CD1c-positive myeloid dendritic cell (primary cell): ENCODE data around the gene AARS2.

Experiments used
- DNase-seq: peaks from one replicate; pipeline ENCODE4 v3.0.0-alpha.2; 2016; ENCODE audit errors: extremely low spot score

The AARS2 gene

DNA sequence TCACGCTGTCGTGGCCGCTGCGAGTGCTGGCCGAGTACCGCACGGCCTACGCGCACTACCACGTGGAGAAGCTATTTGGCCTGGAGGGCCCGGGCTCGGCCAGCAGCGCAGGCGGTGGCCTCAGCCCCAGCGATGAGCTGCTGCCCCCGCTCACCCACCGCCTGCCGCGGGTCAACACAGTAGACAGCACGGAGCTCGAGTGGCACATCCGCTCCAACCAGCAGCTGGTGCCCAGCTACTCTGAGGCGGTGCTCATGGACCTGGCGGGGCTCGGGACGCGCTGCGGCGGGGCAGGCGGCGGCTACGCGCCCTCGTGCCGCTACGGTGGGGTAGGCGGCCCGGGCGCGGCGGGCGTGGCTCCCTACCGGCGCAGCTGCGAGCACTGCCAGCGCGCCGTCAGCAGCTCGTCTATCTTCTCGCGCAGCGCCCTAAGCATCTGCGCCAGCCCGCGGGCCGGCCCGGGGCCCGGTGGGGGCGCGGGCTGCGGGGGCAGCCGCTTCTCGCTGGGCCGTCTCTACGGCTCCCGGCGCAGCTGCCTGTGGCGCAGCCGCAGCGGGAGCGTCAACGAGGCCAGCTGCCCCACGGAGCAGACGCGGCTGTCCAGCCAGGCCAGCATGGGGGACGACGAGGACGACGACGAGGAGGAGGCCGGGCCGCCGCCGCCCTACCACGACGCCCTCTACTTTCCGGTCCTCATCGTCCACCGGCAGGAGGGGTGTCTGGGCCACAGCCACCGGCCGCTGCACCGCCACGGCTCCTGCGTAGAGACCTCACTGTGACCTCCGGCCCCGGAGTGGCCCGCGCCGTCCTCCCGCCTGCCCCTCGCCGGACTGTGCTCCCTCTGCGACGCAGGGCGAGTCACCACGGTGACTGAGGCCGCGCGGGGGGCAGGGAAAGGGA, 37.1 kb downstream of the AARS2 start:
- DNase-seq: peak; percentile 58

DNA sequence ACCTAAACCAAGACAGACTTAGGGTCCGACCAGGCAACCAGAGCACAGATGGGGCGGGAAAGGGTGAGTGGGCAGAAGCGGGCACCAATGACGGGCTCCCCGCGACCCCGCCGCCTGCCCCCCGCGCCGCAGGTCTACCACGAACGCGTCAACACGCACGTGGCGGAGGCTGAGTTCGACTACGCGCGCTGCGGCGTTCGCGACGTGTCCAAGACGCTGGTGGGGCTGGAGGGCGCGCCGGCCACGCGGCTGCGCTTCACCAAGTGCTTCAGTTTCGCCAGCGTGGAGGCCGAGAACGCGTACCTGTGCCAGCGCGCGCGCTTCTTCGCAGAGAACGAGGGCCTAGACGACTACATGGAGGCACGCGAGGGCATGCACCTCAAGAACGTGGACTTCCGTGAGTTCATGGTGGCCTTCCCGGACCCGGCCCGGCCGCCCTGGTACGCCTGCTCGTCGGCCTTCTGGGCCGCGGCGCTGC, 37.8 kb downstream of the AARS2 start:
- no peak for DNase-seq

DNA sequence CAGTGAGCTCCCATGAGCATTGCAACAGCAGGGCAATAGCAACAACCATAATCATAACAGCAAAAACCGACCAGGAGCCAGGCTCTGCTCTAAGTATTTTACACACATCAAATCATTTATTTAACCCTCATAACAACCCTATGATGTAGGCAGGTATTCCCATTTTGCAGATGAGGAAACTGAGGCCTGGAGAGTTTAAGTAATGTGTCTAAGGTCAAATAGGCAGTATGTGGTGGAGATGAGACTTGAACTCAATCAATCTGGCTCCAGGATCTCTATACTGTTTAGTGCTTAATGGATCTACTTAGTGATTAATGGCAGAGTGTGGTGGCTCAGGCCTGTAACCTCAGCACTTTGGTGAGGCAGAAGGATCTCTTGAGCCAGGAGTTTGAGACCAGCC, 39.5 kb downstream of the AARS2 start:
- DNase-seq: no peak

DNA sequence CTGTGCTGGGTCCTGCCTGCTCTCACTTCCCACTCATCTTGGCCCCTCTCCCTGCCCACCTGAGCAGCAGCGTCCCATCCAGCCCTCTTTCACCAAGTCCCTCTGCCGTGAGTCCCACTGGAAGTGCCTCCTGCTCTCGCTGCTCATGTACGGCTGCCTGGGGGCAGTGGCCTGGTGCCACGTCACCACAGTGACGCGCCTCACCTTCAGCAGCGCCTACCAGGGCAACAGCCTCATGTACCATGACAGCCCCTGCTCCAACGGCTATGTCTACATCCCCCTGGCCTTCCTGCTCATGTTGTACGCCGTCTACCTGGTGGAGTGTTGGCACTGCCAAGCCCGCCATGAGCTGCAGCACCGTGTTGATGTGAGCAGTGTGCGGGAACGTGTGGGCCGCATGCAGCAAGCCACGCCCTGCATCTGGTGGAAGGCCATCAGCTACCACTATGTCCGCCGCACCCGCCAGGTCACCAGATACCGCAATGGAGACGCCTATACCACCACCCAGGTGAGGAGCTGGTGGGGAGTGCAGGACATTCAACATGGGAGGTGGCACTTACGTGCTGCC, 40.1 kb downstream of the AARS2 start:
- no peak for DNase-seq

DNA sequence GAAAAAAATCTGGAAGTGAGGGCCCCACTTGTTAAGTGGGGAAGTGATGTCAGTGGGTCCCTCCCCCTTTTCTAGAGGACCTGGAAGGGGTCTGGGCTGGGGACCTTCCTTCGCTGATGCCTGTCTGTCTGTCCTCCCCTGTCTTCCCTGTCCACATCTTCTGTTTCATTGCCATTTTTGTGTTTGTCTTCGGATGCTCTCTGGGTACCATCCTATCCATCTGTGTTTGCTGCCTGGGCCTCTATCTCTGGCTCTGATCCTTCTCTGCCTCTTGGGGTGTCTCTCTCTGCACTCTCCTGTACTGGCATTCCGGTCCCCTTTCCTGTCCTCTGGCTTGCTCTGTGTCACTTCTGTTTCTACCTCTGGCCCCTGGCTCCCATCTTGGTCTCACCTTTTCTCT, 40.6 kb downstream of the AARS2 start:
- no peak for DNase-seq

DNA sequence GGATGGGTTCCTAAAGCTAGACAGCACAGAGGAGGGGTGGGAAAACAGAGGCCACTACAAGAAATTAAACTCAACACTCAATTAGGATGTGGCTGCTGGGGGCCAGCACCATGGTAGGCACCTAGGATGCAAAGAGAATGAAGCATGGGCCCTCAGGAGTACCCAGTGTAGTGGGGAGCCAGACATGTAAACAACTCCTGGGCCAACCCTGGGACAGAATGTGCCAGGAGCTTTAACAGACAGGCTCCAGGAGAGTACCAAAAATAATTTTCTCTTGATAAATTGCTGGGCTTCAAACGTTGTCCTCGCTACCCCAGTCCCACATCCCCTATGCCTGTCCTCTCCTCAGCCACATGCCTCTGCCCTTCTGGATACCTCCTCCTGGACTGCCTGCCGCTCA, 41.2 kb downstream of the AARS2 start:
- no peak for DNase-seq

DNA sequence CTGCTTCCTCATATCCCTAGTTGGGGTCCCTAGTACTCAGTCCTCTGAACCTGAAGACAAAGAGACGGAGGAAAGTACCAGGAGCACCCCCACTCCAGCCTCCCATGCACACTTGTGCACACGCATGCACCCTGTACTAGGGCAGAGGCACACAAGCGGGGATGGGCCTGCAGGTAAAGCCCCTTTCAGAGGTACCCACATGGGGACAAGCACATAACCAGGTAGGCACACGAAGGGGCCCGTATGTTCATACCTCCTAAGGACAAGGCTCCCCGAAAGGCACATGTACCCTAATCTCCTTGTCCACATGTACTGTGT, 41.8 kb downstream of the AARS2 start:
- no peak for DNase-seq

DNA sequence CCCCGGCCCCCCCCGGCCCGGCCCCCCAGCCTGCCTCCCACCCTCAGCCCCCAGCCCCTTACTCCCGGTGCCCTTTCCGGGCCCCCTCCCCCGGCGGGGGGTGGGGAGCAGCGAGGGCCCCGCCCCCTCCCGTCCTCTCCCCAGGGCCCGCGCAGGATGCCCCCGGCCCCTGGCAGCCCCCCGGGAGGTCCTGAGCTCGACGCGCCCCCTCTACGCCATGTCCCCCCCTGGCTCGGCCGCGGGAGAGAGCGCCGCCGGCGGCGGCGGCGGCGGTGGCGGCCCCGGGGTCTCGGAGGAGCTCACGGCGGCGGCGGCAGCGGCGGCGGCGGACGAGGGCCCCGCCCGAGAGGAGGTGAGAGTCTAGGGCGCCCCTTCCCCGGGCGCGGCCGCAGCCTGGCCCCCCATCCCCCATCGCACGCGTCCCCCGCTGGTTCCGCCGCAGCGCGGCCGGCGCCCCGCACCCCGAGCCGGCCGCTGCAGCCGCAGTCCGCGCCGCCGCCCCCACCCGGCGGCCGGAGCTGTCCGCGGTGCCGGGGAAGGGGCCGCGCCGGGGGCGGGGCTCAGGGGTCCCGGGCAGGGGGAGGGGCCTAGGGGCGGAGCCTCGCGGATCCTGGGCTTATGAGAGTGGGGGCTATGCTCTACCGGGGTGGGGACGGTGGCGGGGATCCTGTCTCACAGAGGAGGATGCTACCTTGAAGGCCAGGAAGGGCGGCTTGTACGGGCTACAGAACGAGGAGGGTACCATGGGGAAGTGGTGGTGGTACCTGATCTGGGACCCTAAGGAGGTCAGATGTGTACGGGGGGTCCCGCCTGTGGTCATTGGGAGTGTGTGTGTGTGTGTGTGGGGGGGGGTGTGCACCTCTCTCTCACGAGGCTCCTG, 42.4 kb downstream of the AARS2 start:
- no peak for DNase-seq

DNA sequence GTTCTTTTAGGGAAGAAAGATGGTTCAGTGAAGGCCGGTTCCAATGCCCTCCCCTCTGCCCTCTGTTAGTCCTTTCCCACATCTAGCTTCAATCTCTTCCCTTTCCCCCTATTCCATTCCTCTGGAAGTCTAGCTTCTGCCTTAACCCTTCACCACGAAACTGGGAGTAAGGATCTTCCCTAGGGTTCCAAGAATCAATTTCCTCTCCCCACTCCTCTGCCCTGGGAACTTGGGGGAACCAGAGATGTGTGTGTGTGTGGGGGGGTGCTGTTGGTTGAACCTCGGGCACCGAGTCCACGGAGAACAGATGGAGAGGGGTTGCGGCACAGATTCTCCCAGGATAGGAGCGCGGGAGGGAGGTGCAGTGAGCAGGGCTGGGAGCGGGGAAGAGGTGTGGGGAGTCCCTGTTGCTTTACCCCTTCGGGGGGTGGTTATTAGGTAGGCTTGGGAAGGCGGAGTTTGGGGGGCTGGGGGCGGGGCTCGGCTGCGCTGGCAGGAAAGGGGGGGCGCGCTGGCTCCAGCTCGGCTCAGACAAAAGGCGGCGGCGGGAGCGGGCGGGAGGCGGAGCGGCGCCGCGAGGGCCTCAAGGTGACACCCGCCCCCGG, 43.1 kb downstream of the AARS2 start, which contains the start of gene TMEM151B:
TSS of gene TMEM151B (plus strand) at position 530 of the 605 bp plus-strand sequence. CDS start 293 bp downstream, outside the sequence.
- no peak for DNase-seq

DNA sequence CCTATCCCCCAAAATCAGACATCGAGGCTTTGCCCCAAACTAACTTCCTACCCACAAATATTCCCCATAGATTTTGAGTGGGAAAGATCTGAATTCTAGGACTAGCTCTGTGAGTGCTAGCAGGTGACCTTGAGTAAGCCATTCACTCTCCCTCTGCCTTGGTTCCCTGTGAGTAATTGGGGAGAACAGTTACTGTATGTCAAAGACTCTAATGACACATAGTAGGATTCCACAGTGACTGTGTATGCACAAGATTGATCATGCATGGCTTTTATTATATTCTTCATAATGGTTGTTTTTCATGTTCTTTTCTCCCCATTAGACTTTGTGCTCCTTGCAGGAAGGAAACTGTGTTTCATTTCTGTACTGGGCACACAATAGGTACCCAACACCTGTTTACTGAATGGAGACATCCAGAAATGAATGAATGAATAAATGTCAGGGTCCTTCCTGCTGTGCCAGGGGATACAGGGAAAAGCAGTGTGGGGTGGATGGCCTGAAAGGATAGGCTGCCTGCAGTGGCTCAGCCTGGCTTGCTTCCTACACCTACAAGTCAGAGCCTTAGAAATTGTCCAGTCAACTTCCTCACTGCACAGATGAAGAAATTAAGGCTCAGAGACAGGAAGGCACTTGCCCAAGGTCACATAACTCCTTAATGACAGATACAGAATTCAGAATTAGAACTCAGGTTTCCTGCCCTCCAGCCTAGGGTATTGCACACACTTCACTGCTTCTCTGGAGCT, 43.8 kb downstream of the AARS2 start:
- DNase-seq: peak; percentile 60

DNA sequence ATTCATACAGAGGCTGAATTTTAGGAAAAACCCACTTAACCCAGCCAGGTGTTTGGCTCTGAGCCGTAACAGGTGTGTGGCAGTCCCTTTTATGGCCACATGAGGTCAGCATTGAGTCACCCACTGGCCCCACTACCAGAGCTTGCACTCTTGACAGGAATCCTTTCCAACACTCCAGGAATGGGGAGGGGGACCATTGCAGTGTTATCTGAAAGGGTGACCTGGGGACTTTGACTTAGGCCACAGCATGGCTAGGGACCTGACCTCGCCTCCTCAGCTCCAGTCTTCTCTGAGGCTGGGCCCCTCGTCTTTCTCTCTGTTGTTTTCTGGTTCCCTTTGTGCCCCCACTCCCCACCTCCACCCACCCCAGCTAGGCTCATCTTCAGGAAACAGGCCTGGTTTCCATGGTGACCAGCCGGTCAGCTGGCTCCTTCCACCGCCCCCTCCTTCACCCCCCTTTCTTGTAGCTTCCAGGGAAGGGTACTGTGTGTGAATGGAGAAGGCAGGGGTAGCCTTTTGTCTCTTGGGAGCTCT, 45.0 kb downstream of the AARS2 start:
- peak; percentile 60 for DNase-seq

DNA sequence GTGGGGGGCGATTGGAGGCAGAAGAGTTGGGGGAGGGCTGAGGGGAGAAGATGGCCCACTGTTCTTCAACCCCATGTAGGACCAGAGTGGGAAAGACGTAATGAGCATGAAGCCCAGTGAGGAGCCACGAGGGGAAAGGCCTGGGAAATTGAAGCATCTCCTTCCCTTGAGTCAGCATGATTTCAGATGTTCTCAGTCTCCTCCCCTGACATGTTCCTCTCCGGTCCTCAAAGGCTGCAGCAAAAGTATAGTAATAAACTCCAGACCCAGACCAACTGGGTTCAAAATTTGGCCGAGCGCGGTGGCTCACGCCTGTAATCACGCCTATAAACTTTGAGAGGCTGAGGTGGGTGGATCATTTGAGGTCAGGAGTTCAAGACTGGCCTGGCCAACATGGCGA, 45.9 kb downstream of the AARS2 start:
- DNase-seq: no peak

DNA sequence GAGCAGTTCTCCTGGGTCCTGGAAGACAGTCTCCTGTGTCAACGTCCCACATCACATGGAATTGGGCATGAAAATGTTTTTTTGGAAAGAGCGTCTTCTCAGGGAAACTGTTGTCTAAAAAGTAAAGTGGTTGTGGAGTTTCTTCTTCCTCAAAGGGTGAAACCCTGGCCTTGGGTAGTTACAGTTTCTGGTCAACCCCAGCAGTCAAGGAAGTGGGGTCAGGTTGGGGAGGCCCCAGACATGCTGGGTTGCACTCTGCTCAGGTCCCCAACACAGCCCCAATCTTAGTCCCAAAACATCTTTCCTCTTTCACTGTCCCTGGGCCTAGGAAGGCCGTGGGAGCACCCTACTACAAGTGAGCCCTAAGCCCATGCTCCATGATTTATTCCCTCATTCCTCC, 46.8 kb downstream of the AARS2 start:
- DNase-seq: no peak

DNA sequence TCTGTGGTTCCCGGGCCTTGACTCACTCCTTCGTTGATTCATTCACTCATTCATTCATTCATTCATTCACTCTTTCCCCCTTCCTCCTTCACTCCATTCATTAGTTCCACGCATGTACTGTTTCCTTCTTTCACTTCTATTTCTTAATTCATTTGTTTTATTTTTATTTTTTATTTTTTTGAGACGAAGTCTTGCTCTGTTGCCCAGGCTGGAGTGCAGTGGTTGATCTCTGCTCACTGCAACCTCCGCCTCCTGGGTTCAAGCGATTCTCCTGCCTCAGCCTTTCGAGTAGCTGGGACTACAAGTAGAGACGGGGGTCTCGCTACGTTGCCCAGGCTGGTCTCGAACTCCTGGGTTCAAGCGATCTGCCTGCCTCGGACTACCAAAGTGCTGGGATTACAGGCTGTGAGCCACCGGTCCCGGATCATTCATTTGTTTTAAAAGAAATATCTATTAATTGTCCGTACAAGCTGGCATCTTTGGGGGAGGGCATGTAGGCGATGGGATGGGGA, 47.4 kb downstream of the AARS2 start:
- DNase-seq: no peak

DNA sequence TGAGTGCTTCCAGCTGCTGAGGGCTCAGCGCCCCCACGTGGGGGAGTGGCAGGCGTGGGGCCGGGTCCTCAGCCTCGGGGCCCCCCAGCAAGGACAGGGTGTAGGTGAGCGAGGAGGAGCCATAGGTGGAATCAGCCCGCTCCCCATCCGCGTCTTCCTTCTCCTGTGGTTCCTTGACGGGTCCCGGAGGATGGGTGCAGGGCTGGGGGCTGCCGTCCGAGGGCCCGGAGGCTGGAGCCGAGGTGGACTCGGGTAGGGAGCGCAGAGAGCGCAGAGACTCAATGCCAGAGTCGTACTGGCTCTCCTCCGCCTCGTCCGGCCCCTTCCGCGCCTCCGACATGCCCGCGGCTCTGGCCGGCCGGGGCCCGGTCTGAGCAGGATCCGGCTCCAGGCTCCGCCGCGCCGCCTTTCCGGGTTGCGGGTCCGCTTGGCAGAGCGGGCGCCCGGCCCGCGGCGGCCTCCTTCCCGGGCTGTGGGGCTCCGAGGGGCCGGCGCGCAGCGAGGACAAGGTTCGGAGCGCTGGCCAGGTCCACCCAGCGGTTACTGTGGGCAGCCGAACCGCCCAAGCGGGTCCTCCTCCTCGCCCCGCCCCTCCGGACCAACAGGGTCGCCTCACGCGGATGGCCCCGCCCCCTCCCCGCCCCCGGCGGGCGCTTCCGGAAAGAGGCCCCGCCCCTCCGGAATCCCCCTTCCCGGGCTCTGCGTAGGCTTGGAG, 48.0 kb downstream of the AARS2 start, which contains the start of gene NFKBIE:
TSS of gene NFKBIE (minus strand) at position 545 of the 715 bp plus-strand sequence. CDS start at position 340, 205 bp downstream.
- peak; percentile 98 for DNase-seq

DNA sequence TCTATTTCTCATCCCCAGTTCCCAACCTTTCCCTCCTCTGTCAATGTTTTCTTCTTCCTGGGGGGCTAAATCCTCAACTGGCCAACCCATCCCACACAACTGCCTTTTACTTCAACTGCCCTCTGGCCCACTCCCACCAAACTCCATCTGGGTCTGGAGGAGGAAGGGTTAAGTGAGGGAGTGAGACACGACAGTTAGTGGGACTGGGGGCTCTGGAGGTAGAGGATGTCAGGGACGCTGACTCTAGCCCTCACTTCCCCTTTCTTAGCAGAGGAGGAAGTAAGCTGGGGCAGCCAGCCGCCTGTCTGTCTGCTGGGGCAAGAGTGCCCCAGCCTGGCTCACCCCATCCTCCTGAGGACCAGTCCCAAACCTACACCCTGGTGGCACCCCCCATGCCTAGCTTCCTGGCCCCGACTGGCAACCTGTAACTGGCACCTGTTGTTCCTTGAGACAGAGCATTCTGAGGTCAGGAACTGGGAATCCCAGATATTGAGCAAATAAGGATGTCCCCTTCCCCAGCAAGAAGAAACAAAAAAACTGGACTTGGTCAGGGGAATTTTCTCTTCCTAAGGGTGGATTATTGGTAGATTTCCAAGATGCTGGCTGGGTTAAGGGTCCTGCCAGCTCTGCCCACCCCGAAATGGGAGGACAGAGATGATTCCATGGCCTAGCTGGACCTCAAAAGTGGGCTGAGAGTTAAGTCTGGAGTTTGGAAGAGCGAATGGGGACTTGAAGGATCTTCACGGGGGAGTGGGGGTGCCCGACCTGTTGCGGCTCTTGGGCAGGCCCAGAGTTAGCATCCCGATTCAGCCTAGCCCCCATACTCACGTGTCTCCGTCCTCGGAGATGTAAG, 48.8 kb downstream of the AARS2 start:
- DNase-seq: peak; percentile 83

DNA sequence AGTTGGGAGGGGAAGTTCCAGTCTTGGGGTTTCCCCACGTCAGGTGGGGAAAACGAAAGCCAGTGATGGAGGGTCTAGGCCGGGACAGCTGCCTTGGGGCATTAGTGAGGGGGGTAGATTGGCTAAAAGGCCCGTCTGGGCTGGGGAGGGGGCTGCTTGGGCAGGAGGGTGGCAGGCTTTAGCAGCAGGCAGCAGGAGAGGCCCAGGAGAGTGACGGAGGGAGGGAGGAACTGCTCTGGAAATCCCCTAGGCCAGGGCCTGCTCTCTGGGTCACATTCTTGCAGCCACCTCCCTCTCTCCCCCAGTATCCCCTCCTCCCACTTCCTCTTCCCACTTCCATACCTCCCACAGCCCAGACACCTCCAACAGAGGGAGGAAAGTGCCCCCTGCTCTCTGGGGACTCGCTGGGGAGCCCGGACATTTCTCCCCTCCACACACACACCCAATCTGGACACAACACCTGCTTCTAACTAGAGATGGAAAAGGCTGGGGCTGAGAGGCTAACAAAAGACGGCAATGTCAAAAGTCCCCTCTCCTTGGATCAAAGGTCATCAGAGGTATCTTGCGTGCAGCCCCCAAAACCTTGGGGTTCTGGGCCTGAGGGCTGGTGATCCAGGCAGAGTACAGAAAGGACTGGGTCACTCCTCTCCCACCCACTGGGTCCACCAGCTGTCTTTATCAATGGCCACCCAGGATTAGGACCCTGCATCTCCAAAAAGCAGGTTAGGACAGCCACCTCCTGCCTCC, 49.6 kb downstream of the AARS2 start:
- DNase-seq: peak; percentile 72
